Mucosa of stomach (tissue), 1 donor: Measurements from ENCODE around the gene RAB41.
"Not testable (repeated sequence)": the region's sequence is repeated elsewhere in the genome, so short reads cannot be mapped to it uniquely, and the experiment has no call there.

Experiments used
- H3K27me3 ChIP-seq: one replicate; pipeline ENCODE4 v1.7.0; 2013; ENCODE audit warnings: mild to moderate bottlenecking, low read length; ENCODE audit not compliant: control insufficient read depth, insufficient read depth
- H3K36me3 ChIP-seq: one replicate; pipeline ENCODE4 v1.7.0; 2013; ENCODE audit warnings: low read length; ENCODE audit not compliant: control insufficient read depth, insufficient read depth
- H3K4me1 ChIP-seq: one replicate; pipeline ENCODE4 v1.7.0; 2013; ENCODE audit warnings: mild to moderate bottlenecking, low read length; ENCODE audit not compliant: control insufficient read depth, insufficient read depth
- H3K4me3 ChIP-seq: one replicate; pipeline ENCODE4 v1.7.0; 2013; ENCODE audit warnings: low read length
- H3K9ac ChIP-seq: one replicate; pipeline ENCODE4 v1.7.0; 2013; ENCODE audit warnings: mild to moderate bottlenecking, low read length, moderate library complexity
- H3K9me3 ChIP-seq: one replicate; pipeline ENCODE4 v1.7.0; 2013; ENCODE audit warnings: mild to moderate bottlenecking, low read length, moderate library complexity; ENCODE audit not compliant: control insufficient read depth
- donor health status: Pancreatic carcinoma.

Gene RAB41

GRCh38 chrX:70281951-70282350, at the start of gene RAB41:
Gene RAB41, plus strand, starts transcription at chrX:70282172. Its CDS starts 46 bp downstream, at chrX:70282218.
- H3K36me3 ChIP-seq: no peaks in the 10 kb centered on the region
- no peaks in the 10 kb centered on the region for H3K9me3 ChIP-seq
- H3K4me3 ChIP-seq: no peak within 1 kb of the TSS
- no peaks in the 10 kb centered on the region for H3K27me3 ChIP-seq
- H3K9ac ChIP-seq: no peak within 1 kb of the TSS
- H3K4me1 ChIP-seq: no peaks in the 10 kb centered on the region

- no peak within 1 kb of the TSS for H3K4me3 ChIP-seq
- no peaks in the 10 kb centered on the region for H3K27me3 ChIP-seq
- no peaks in the 10 kb centered on the region for H3K36me3 ChIP-seq
- H3K4me1 ChIP-seq: no peaks in the 10 kb centered on the region
- H3K9me3 ChIP-seq: no peaks in the 10 kb centered on the region
- H3K9ac ChIP-seq: no peak within 1 kb of the TSS
These were observed 47.6 kb upstream of the RAB41 start, which contains the start of gene AWAT1 for GRCh38 chrX:70234355-70234754. Gene AWAT1, plus strand, starts transcription at chrX:70234655. Its CDS starts 41 bp downstream, at chrX:70234696.

- H3K36me3 ChIP-seq: no peaks in the 10 kb centered on the region
- H3K9ac ChIP-seq: no peak overlapping the region
- no peaks in the 10 kb centered on the region for H3K9me3 ChIP-seq
- H3K4me3 ChIP-seq: no peak overlapping the region
- H3K27me3 ChIP-seq: no peaks in the 10 kb centered on the region
- H3K4me1 ChIP-seq: no peaks in the 10 kb centered on the region
These were observed 41.2 kb upstream of the RAB41 start for GRCh38 chrX:70240751-70241150.

DNA sequence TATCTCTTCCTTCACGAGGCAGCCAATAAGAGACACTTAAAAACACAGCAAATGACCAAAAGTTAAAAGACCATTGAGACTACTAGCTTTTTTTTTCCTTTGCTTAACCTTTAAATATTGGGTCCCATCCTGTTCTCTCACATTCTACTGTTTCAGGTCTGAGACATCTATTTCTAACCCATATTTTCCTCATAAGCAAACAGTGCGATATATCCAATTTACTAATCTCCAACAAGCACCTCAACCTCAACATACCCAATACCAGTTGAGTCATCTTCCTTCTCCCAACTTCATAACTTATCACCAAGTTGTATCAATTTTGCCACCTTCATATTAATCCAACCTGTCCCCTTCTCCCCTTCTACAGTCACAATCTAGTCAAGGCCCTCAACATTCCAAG, 40.5 kb upstream of the RAB41 start:
- H3K36me3 ChIP-seq: no peaks in the 10 kb centered on the region
- H3K9me3 ChIP-seq: no peaks in the 10 kb centered on the region
- H3K9ac ChIP-seq: no peak overlapping the region
- H3K27me3 ChIP-seq: no peaks in the 10 kb centered on the region
- H3K4me3 ChIP-seq: no peak overlapping the region
- H3K4me1 ChIP-seq: no peaks in the 10 kb centered on the region

DNA sequence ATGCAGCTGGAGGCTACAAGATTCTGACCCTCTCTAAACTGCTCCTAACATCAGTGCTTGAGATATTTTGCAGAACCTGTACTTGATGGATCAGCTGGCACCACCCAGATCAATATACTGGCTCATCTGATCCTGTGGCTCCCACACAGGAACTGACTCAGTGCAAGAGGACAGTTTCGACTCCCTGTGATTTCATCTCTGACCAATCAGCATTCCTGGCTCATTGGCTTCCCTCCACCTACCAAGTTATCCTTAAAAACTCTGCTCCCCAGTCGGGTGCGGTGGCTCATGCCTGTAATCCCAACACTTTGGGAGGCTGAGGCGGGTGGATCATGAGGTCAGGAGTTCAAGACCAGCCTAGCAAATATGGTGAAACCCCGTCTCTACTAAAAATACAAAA, 38.4 kb upstream of the RAB41 start:
- H3K9me3 ChIP-seq, H3K27me3 ChIP-seq, H3K4me1 ChIP-seq, H3K4me3 ChIP-seq, H3K9ac ChIP-seq, H3K36me3 ChIP-seq: not testable (repeated sequence)

GRCh38 chrX:70244881-70245280, 37.1 kb upstream of the RAB41 start:
- no peak overlapping the region for H3K9ac ChIP-seq
- no peaks in the 10 kb centered on the region for H3K27me3 ChIP-seq
- H3K4me3 ChIP-seq: no peak overlapping the region
- H3K4me1 ChIP-seq: no peaks in the 10 kb centered on the region
- no peaks in the 10 kb centered on the region for H3K36me3 ChIP-seq
- H3K9me3 ChIP-seq: no peaks in the 10 kb centered on the region

GRCh38 chrX:70247252-70247651, 34.7 kb upstream of the RAB41 start:
- Histone ChIP-seq H3K27me3 (no peaks in the 10 kb centered on the region), H3K9ac (no peak overlapping the region), H3K4me3 (no peak overlapping the region), H3K4me1 (no peaks in the 10 kb centered on the region), H3K9me3 (no peaks in the 10 kb centered on the region), H3K36me3 (no peaks in the 10 kb centered on the region)

- H3K9me3 ChIP-seq: no peaks in the 10 kb centered on the region
- no peaks in the 10 kb centered on the region for H3K4me1 ChIP-seq
- H3K27me3 ChIP-seq: no peaks in the 10 kb centered on the region
- no peaks in the 10 kb centered on the region for H3K36me3 ChIP-seq
- no peak overlapping the region for H3K9ac ChIP-seq
- H3K4me3 ChIP-seq: no peak overlapping the region
These were observed 29.5 kb upstream of the RAB41 start for GRCh38 chrX:70252491-70252890.

DNA sequence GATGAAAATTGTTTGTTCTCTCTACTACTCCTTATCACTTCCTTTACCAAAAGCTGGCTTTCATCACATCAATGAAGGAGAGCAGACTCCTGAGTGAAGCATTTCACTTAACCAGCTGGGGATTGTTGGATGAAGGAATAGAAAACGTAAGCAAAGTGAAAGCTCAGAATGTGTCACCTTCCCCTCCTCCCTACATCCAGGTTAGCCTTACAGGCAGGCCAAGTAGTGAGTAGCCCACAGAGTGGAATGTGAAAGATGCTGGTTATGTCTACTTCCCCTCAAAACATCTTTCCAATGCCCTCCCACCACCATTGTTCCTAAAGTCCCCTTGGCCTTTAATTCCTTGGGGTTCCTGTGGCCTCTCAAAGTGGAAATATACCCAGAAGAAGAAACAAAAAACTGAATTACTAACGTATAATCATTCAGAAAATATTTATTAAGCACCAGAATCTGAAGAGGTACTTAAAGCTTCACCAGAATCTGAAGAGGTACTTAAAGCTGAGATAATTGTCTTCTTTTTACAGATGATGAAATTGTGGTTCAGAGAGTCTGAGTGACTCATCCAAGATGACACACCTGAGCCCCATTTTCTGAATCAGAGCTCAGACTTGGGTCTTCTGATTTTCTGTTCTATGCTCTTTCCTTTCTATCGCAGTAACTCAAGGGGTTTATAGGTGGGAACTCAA, 28.5 kb upstream of the RAB41 start:
- Histone ChIP-seq H3K9me3 (no peaks in the 10 kb centered on the region), H3K4me1 (no peaks in the 10 kb centered on the region), H3K36me3 (no peaks in the 10 kb centered on the region), H3K4me3 (no peak overlapping the region), H3K27me3 (no peaks in the 10 kb centered on the region), H3K9ac (no peak overlapping the region)

DNA sequence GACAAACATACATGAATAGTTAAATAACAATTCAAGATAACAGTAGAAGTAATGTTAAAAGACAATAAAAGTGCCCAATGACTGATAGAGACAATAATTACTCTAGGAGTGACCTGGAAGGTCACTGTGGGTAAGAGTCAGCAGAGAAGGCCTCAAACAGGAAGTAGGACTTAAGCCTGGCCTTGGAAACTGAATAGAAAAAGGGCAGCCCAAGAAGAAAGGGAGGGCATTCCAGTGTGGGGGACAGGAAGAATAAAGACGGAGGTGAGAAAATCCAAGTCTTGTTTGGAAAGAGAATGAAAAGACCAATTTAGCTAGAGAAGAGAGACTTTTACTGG, 27.9 kb upstream of the RAB41 start:
- no peaks in the 10 kb centered on the region for H3K27me3 ChIP-seq
- H3K4me3 ChIP-seq: no peak overlapping the region
- H3K4me1 ChIP-seq: no peaks in the 10 kb centered on the region
- no peak overlapping the region for H3K9ac ChIP-seq
- H3K9me3 ChIP-seq: no peaks in the 10 kb centered on the region
- no peaks in the 10 kb centered on the region for H3K36me3 ChIP-seq

GRCh38 chrX:70254909-70255308, 27.1 kb upstream of the RAB41 start:
- H3K9me3 ChIP-seq: no peaks in the 10 kb centered on the region
- no peaks in the 10 kb centered on the region for H3K27me3 ChIP-seq
- no peaks in the 10 kb centered on the region for H3K4me1 ChIP-seq
- no peak overlapping the region for H3K9ac ChIP-seq
- no peaks in the 10 kb centered on the region for H3K36me3 ChIP-seq
- no peak overlapping the region for H3K4me3 ChIP-seq

GRCh38 chrX:70255452-70255851, 26.5 kb upstream of the RAB41 start:
- no peaks in the 10 kb centered on the region for H3K9me3 ChIP-seq
- no peaks in the 10 kb centered on the region for H3K4me1 ChIP-seq
- H3K9ac ChIP-seq: no peak overlapping the region
- no peaks in the 10 kb centered on the region for H3K36me3 ChIP-seq
- H3K27me3 ChIP-seq: no peaks in the 10 kb centered on the region
- H3K4me3 ChIP-seq: no peak overlapping the region
